Inferior parietal cortex (tissue), 1 donor: ENCODE measurements around the gene ARPIN.
"Not testable (repeated sequence)": the region's sequence is repeated elsewhere in the genome, so short reads cannot be mapped to it uniquely, and the experiment has no call there.

Source experiments
- DNase-seq: peaks from one replicate; pipeline ENCODE4 v3.0.0-alpha.2; 2016; ENCODE audit errors: extremely low spot score

The ARPIN gene

GRCh38 chr15:89912674-89913396, at the start of gene ARPIN:
Gene ARPIN (minus strand): TSS chr15:89912952. CDS start chr15:89912835, 117 bp downstream.
- peak; percentile 28 for DNase-seq

- no peak for DNase-seq
Observed at GRCh38 chr15:89958107-89958805, 45.5 kb upstream of the ARPIN start.

- not testable (repeated sequence) for DNase-seq
Observed at GRCh38 chr15:89955449-89955998, 42.8 kb upstream of the ARPIN start.

- DNase-seq: no peak
Observed at GRCh38 chr15:89954541-89954940, 41.8 kb upstream of the ARPIN start.

- DNase-seq: no peak
Observed at GRCh38 chr15:89948796-89949195, 36.0 kb upstream of the ARPIN start.

- DNase-seq: no peak
Observed at GRCh38 chr15:89947385-89947784, 34.6 kb upstream of the ARPIN start.

GRCh38 chr15:89946681-89947299, 34.0 kb upstream of the ARPIN start:
- DNase-seq: no peak

- DNase-seq: not testable (repeated sequence)
Observed at GRCh38 chr15:89943721-89944120, 31.0 kb upstream of the ARPIN start.

- DNase-seq: no peak
Observed at GRCh38 chr15:89939910-89940309, 27.2 kb upstream of the ARPIN start.

- DNase-seq: not testable (repeated sequence)
Observed at GRCh38 chr15:89939377-89939776, 26.6 kb upstream of the ARPIN start.

- no peak for DNase-seq
Observed at GRCh38 chr15:89937365-89938350, 24.9 kb upstream of the ARPIN start.

GRCh38 chr15:89936786-89937265, 24.1 kb upstream of the ARPIN start:
- DNase-seq: no peak

GRCh38 chr15:89936051-89936785, 23.5 kb upstream of the ARPIN start:
- no peak for DNase-seq

- no peak for DNase-seq
Observed at GRCh38 chr15:89932880-89933279, 20.1 kb upstream of the ARPIN start.

- DNase-seq: no peak
Observed at GRCh38 chr15:89928421-89928820, 15.7 kb upstream of the ARPIN start.

- DNase-seq: no peak
Observed at GRCh38 chr15:89926158-89926557, 13.4 kb upstream of the ARPIN start.

GRCh38 chr15:89917442-89918101, 4.8 kb upstream of the ARPIN start:
- DNase-seq: no peak

- DNase-seq: no peak
Observed at GRCh38 chr15:89916660-89917059, 3.9 kb upstream of the ARPIN start.

GRCh38 chr15:89912145-89912673, 543 bp downstream of the ARPIN start:
- no peak for DNase-seq
